Gastrocnemius medialis (tissue), 4 donors: ENCODE data around the gene RAB33B.

Experiments used
- CTCF ChIP-seq, 5 experiments: fragments of 450-650 bp in 3 of 5; fragments of 200-600 bp in 2 of 5; sonication (generic) in 2 of 5; IDR thresholded peaks in 4 of 5; conservative IDR thresholded peaks in 1 of 5; 1 replicate in 4 of 5; 2 replicates in 1 of 5; pipeline ENCODE4 v1.5.1; 2016 to 2019; ENCODE audit warnings: antibody characterized with exemption in 5 of 5, mild to moderate bottlenecking in 3 of 5, moderate library complexity in 3 of 5
- POLR2A ChIP-seq, 2 donors: fragments of 450-650 bp; IDR thresholded peaks; one replicate each; pipeline ENCODE4 v1.6.1; 2017; ENCODE audit warnings: antibody characterized with exemption in 2 of 2, mild to moderate bottlenecking in 2 of 2, moderate library complexity in 2 of 2

GRCh38 chr4:139509727-139510410 is 55.9 kb downstream of the RAB33B start:
- TF ChIP-seq CTCF (IDR thresholded peaks at IDR 0.05 in 4 of 5, conservative IDR thresholded peaks at IDR 0.05 in 1 of 5): peak in 4 of 5 experiments; percentile 28 to 59 (median 42)
- TF ChIP-seq POLR2A (IDR thresholded peaks at IDR 0.05): no peak
